GM12891 (cell line): ENCODE data around the gene EML4.

Source experiments
- PAX5 ChIP-seq: IDR thresholded peaks from 2 replicates; pipeline ENCODE4 v1.6.1; 2011; ENCODE audit warnings: low read length, moderate library complexity, mild to moderate bottlenecking; ENCODE audit not compliant: insufficient read depth, severe bottlenecking
- POLR2A ChIP-seq: IDR thresholded peaks from 2 replicates; pipeline ENCODE4 v1.6.1; 2011; ENCODE audit warnings: low read depth, low read length, control low read depth
- POLR2AphosphoS5 ChIP-seq: IDR thresholded peaks from 2 replicates; pipeline ENCODE4 v1.6.1; 2011; ENCODE audit warnings: low read depth, low read length, control low read depth

DNA sequence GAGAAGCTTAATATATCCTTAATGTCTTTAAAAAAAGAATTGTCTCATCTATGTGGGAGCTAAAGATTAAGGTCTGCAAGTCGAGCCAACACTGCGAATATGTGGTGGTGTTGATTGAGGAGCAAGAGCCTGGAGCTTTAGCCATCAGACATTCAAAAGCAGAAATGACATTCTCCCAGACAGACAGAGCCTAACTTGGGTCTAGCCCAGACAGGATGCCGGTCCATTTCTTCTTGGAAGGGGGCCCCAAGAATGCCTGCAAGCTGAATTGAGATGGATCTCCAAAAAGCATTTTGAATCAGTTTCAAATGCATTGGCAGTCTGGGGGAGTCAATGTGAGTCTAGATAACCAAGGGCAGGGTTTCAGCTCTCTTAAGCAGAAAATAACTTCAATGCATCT lies 30.1 kb upstream of the EML4 start:
- TF ChIP-seq POLR2AphosphoS5 (no peak), POLR2A (no peak), PAX5 (no peak)
